H1 (cell line): ENCODE data around the gene USP24. TPM values are rescaled to one million over a fixed set of nuclear protein-coding genes. Genes with fewer than 3 reads are reported as not detected.

Experiments used
- BACH1 ChIP-seq: IDR thresholded peaks from 2 replicates; pipeline ENCODE4 v1.6.1; 2012; ENCODE audit warnings: low read length, improper control_type of control experiment
- CHD7 ChIP-seq: fragments of 300-600 bp; sonication (generic); IDR thresholded peaks from 2 replicates; pipeline ENCODE4 v1.7.1; 2012; ENCODE audit warnings: low read length, moderate library complexity, mild to moderate bottlenecking, inconsistent platforms; ENCODE audit not compliant: insufficient replicate concordance
- polyA plus RNA-seq, 7 experiments: library from polyadenylated mRNA; depleted of rRNA in 3 of 7; stranded (reverse) in 5 of 7; unstranded in 2 of 7; fragments of >200 nt in 5 of 7; fragments of 200-250 nt in 2 of 7; gene quantifications; 1 replicate in 5 of 7; 2 replicates in 1 of 7; 4 replicates in 1 of 7; pipeline versions ENCODE4 v1.2.1 to v1.2.3, GENCODE V29; 2011 to 2013; ENCODE audit warnings: missing spikeins in 2 of 7, mixed read lengths in 2 of 7
- total RNA-seq: library from RNA; stranded (reverse); fragmentation: NEBNext Ultra II Directional; extraction: Animal tissue kit (Norgen Biotek cat#: 25700); gene quantifications from 2 replicates; pipeline ENCODE4 v1.2.1, GENCODE V29; 2021

Gene USP24
- total and polyA plus RNA-seq, 2 of the 8 experiments (the other 6 are each of a cell fraction or from before 2014, with no cell fraction given), result 11.1 to 34.6 TPM

- TF ChIP-seq CHD7 (no peak), BACH1 (no peak)
Observed at GRCh38 chr1:55170426-55170825, 44.7 kb downstream of the USP24 start (continued).
